Measurements from ENCODE around the gene CHAF1A.

DNA sequence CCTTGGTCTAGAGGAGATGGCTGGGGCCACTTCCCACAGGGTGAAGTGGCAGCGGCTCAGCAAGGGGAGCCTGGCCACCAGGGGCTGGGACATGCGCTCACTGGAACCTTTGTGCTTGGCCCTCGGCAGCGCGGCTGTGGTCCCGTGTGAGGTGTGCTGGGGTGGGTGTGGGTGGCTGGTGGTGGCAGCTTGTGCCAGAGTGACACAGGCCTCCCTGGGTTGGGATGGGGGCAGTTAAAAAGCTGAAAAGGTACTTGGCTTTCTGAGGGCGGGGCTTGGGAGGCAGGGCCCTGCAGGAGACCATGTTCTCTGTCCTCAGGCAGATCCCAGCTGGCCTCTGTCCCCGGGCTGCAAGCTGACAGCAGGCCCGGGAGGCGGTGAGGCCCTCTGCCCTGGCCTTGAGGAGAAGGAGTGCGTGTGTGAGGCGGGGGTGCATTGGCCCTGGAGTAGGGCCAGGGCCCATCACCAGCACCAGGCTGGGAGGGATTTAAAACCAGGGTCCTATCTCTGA is 41.7 kb upstream of the CHAF1A start:
- no peak for TF ChIP-seq CTCF (IDR thresholded peaks at IDR 0.05; ENCODE audit: low read depth, low read length, poor library complexity, severe bottlenecking)
- no peak for TF ChIP-seq EZH2phosphoT487 (IDR thresholded peaks at IDR 0.05; ENCODE audit: borderline replicate concordance, low read length)
